ENCODE measurements around the gene TENM3. TPM values are rescaled to one million over a fixed set of nuclear protein-coding genes. Genes with fewer than 3 reads are reported as not detected.

The TENM3 gene
- total RNA-seq, 1 experiment from 2014 or later = 34.1 TPM

DNA sequence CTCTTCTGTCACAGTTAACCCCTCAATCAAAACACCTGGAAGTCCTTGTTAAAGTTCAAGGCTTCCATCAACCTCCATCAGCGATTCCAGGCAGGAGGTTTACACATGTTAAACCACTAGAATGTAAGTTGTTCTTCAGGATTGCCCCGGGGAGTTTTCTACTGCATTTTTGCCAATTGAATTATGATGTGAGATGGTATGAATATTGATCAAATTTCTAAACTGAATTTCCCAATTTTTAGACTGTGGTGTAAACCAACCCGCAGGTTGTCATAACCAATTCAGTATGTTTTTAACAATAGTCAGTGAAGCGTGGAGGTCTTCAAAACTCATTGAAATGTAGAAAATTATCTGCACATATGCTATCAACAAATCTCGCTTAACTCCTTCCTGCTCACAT lies 21.2 kb upstream of the TENM3 start:
- H3K27me3 Mint-ChIP-seq (ENCODE audit: insufficient read depth, unreplicated experiment) = no peaks in the 10 kb centered on the region
- BruUV-seq (replicated peaks) = no TSS peak

DNA sequence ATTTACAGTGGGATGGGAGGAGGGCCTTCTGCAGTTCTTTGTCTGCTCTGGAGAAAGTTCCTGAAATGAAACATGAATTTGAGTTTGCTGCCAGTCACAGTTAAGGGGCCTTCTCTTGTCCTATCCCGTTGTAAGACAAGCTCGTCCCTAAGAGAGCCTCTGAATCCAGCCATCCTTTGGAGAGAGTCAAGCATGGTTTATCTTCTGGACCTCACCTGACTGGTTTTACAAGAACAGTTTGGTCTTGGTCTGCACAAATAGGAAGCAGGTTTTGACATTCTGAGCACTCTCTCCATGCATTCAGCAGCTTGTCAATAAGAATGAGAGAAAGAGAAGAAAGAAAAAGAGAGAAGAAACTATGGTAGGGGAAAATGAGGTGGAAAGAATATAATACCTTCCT lies 20.4 kb upstream of the TENM3 start:
- no peaks in the 10 kb centered on the region for H3K36me3 Mint-ChIP-seq (ENCODE audit: insufficient read depth, unreplicated experiment)
- H3K4me3 Mint-ChIP-seq (ENCODE audit: unreplicated experiment) = no peak overlapping the region
- no peak for DNase-seq (ENCODE audit: unreplicated experiment)
- no peak overlapping the region for H3K27ac Mint-ChIP-seq (ENCODE audit: low read depth, unreplicated experiment)
- TF ChIP-seq, protein P1, sequence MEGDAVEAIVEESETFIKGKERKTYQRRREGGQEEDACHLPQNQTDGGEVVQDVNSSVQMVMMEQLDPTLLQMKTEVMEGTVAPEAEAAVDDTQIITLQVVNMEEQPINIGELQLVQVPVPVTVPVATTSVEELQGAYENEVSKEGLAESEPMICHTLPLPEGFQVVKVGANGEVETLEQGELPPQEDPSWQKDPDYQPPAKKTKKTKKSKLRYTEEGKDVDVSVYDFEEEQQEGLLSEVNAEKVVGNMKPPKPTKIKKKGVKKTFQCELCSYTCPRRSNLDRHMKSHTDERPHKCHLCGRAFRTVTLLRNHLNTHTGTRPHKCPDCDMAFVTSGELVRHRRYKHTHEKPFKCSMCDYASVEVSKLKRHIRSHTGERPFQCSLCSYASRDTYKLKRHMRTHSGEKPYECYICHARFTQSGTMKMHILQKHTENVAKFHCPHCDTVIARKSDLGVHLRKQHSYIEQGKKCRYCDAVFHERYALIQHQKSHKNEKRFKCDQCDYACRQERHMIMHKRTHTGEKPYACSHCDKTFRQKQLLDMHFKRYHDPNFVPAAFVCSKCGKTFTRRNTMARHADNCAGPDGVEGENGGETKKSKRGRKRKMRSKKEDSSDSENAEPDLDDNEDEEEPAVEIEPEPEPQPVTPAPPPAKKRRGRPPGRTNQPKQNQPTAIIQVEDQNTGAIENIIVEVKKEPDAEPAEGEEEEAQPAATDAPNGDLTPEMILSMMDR (IDR thresholded peaks at IDR 0.05; ENCODE audit: unreplicated experiment) = no peak
- no peaks in the 10 kb centered on the region for H3K9me3 Mint-ChIP-seq (ENCODE audit: unreplicated experiment)
- ChIA-PET CTCF (no interaction called here), POLR2A (no interaction called here)
- no peaks in the 10 kb centered on the region for H3K27me3 Mint-ChIP-seq (ENCODE audit: insufficient read depth, unreplicated experiment)
- no peaks in the 10 kb centered on the region for H3K4me1 Mint-ChIP-seq (ENCODE audit: insufficient read depth, unreplicated experiment)
- intact Hi-C loops (cut with micrococcal nuclease) = no loop called here
- BruUV-seq (replicated peaks) = no TSS peak

More for the DNA sequence above, 21.2 kb upstream of the TENM3 start:
- Mint-ChIP-seq H3K36me3 (ENCODE audit: insufficient read depth, unreplicated experiment) (no peaks in the 10 kb centered on the region), H3K4me1 (ENCODE audit: insufficient read depth, unreplicated experiment) (no peaks in the 10 kb centered on the region), H3K27ac (ENCODE audit: low read depth, unreplicated experiment) (no peak overlapping the region), H3K9me3 (ENCODE audit: unreplicated experiment) (no peaks in the 10 kb centered on the region), H3K4me3 (ENCODE audit: unreplicated experiment) (no peak overlapping the region)
- intact Hi-C loops (cut with micrococcal nuclease) = no loop called here
- no peak for DNase-seq (ENCODE audit: unreplicated experiment)
- TF ChIP-seq, protein P1 (IDR thresholded peaks at IDR 0.05; ENCODE audit: unreplicated experiment) = no peak
- POLR2A ChIA-PET = interaction anchor here (0.8 to 1.0 kb wide), 2 partner anchors 11 to 15 kb away, joined by 3 to 5 read pairs; no protein-coding TSS in a partner anchor
- CTCF ChIA-PET = interaction anchor here (0.6 kb wide), 1 partner anchor 22 kb away, joined by 6 read pairs; no protein-coding TSS in a partner anchor

DNA sequence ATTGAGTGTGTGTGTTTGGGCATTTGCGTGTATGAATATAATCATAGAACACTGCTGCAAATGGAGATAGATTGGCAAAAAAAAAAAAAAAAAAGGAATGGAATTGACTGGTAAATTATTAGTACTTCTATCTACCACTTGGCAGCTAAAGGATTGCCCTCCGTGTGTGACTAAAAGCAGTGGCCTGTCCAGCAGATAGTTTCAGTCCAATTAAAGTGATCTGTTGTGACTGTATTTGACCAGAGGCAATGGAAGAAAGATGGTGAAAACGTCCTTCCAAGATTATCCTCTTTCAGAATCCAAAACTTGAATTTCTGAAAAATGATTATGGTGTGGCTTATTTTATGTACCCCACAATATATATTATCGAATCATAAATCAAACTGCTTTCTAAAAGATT lies 19.5 kb upstream of the TENM3 start:
- no peaks in the 10 kb centered on the region for H3K36me3 Mint-ChIP-seq (ENCODE audit: insufficient read depth, unreplicated experiment)

DNA sequence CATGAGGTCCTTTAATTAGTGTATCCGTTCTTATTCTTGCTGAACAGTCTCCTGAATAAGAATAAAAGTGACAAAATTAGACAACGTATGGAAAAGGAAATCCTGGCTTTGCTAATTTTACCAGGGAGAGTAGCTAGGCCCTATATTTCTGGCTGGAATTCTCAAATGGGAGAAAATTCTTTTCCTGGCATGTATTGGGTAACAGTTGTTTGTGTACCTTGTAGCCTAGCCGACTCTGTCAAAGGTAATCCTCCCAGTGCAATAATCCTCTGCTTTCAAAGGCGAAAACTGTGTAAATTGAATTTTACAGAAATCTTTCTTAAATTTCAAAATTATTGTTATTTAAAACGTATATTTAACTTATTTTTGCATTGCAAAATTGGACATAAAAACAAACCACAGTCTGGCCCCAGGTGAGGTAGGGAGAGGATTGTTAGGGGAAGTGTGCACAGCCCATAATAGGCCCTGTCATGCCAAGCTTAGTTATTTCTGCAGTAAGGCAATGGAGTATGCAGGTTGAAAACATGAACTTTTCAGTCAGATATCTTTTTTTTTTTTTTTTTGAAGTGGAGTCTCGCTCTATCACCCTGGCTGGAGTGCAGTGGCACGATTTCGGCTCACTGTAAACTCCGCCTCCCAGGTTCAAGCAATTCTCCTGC lies 18.9 kb upstream of the TENM3 start:
- Mint-ChIP-seq H3K27ac (ENCODE audit: low read depth, unreplicated experiment) (no peak overlapping the region), H3K9me3 (ENCODE audit: unreplicated experiment) (no peaks in the 10 kb centered on the region), H3K27me3 (ENCODE audit: insufficient read depth, unreplicated experiment) (no peaks in the 10 kb centered on the region), H3K4me3 (ENCODE audit: unreplicated experiment) (no peak overlapping the region), H3K36me3 (ENCODE audit: insufficient read depth, unreplicated experiment) (no peaks in the 10 kb centered on the region), H3K4me1 (ENCODE audit: insufficient read depth, unreplicated experiment) (no peaks in the 10 kb centered on the region)
- BruUV-seq (replicated peaks) = no TSS peak
- intact Hi-C loops (cut with micrococcal nuclease) = no loop called here
- DNase-seq (ENCODE audit: unreplicated experiment) = no peak
- ChIA-PET CTCF (no interaction called here), POLR2A (no interaction called here)
- TF ChIP-seq, protein P1 (IDR thresholded peaks at IDR 0.05; ENCODE audit: unreplicated experiment) = no peak

More for the DNA sequence above, 19.5 kb upstream of the TENM3 start:
- H3K4me3 Mint-ChIP-seq (ENCODE audit: unreplicated experiment) = no peak overlapping the region
- ChIA-PET CTCF (no interaction called here), POLR2A (no interaction called here)
- intact Hi-C loops (cut with micrococcal nuclease) = no loop called here
- DNase-seq (ENCODE audit: unreplicated experiment) = no peak
- no peaks in the 10 kb centered on the region for H3K9me3 Mint-ChIP-seq (ENCODE audit: unreplicated experiment)
- TF ChIP-seq, protein P1 (IDR thresholded peaks at IDR 0.05; ENCODE audit: unreplicated experiment) = no peak
- H3K4me1 Mint-ChIP-seq (ENCODE audit: insufficient read depth, unreplicated experiment) = no peaks in the 10 kb centered on the region
- no peaks in the 10 kb centered on the region for H3K27me3 Mint-ChIP-seq (ENCODE audit: insufficient read depth, unreplicated experiment)
- BruUV-seq (replicated peaks) = no TSS peak
- H3K27ac Mint-ChIP-seq (ENCODE audit: low read depth, unreplicated experiment) = no peak overlapping the region
